AG04450 (cell line): ENCODE results near the gene PIK3CB. TPM values are rescaled to one million over a fixed set of nuclear protein-coding genes. Genes with fewer than 3 reads are reported as not detected.

ENCODE experiments used
- CTCF ChIA-PET: fragments of 300-600, 350-600 bp; formaldehyde crosslinking; extraction: SDS; loops from one replicate; lab custom pipeline; 2022; ENCODE audit warnings: antibody characterized with exemption, inconsistent platforms; lab: Charles Lee
- POLR2A ChIA-PET: fragments of 350-600 bp; formaldehyde crosslinking; extraction: SDS; loops from one replicate; lab custom pipeline; 2021; ENCODE audit warnings: antibody characterized with exemption, inconsistent platforms; lab: Yijun Ruan, JAX
- DNase-seq: peaks from one replicate; pipeline ENCODE4 v3.0.0-alpha.2; 2011; ENCODE audit warnings: low read depth, low spot score
- H3K27ac ChIP-seq: one replicate; pipeline ENCODE4 v1.5.1; 2012; ENCODE audit warnings: low read depth, low read length, control low read depth
- H3K27me3 ChIP-seq: one replicate; pipeline ENCODE4 v1.6.0; 2012; ENCODE audit warnings: low read length; ENCODE audit not compliant: control insufficient read depth, insufficient read depth
- H3K4me3 ChIP-seq: 2 replicates; pipeline ENCODE4 v1.5.1; 2011; ENCODE audit warnings: mild to moderate bottlenecking, low read depth, low read length, control low read depth
- H3K9me3 ChIP-seq: 2 replicates; pipeline ENCODE4 v1.5.1; 2012; ENCODE audit warnings: low read length; ENCODE audit not compliant: control insufficient read depth, insufficient read depth
- CTCF ChIP-seq: IDR thresholded peaks from 2 replicates; pipeline ENCODE4 v1.5.1; 2011; ENCODE audit warnings: low read depth, low read length, control low read depth, inconsistent platforms
- polyA plus RNA-seq: library from polyadenylated mRNA; depleted of rRNA; stranded (reverse); fragments of >200 nt; gene quantifications from 2 replicates; pipeline ENCODE4 v1.2.3, GENCODE V29; 2011

PIK3CB gene
- polyA plus RNA-seq, 1 experiment: 13.8 TPM

- POLR2A ChIA-PET: no interaction called here
These were observed 41.3 kb upstream of the PIK3CB start for GRCh38 chr3:138875754-138876664.

DNA sequence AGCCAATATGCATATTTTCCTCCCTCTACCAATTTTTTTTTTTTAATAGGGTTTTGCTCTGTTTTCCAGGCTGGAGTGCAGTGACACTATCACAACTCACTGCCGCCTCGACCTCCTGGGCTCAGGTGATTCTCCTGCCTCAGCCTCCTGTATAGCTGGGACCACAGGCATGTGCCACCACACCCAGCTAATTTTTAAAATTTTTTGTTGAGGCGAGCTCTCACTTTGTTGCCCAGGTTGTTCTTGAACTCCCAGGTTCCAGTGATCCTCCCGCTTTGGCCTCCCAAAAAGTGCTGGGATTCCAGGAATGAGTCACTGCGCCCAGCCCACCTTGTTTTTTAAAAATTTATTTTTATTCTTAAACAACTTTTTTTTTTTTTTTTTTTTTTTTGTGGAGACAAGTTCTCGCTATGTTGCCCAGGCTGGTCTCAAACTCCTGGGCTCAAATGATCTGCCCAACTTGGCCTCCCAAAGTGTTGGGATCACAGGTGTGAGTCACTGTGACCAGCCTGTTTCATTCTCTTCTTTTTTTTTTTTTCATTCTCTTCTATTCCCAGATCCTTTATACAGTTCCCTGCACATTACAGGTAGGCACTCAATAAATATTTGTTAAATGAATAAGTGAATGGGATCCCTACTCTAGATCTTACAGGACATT is 40.5 kb upstream of the PIK3CB start:
- ChIA-PET CTCF (interaction anchor here (2.6 kb wide), 1 partner anchor 40 kb away, joined by 7 read pairs; no protein-coding TSS in a partner anchor), POLR2A (no interaction called here)
- no peak for DNase-seq
- H3K4me3 ChIP-seq: no peak overlapping the region
- no peak overlapping the region for H3K27ac ChIP-seq
- no peak for TF ChIP-seq CTCF
- H3K27me3 ChIP-seq: no peaks in the 10 kb centered on the region
- no peaks in the 10 kb centered on the region for H3K9me3 ChIP-seq

More at GRCh38 chr3:138875754-138876664, 41.3 kb upstream of the PIK3CB start:
- no peak for TF ChIP-seq CTCF
- H3K4me3 ChIP-seq: no peak overlapping the region
- no peak for DNase-seq
- H3K9me3 ChIP-seq: no peaks in the 10 kb centered on the region
- H3K27me3 ChIP-seq: no peaks in the 10 kb centered on the region
- no peak overlapping the region for H3K27ac ChIP-seq
- CTCF ChIA-PET: interaction anchor here (1.5 to 2.6 kb wide), 2 partner anchors 39 to 47 kb away, joined by 7 to 12 read pairs; no protein-coding TSS in a partner anchor

DNA sequence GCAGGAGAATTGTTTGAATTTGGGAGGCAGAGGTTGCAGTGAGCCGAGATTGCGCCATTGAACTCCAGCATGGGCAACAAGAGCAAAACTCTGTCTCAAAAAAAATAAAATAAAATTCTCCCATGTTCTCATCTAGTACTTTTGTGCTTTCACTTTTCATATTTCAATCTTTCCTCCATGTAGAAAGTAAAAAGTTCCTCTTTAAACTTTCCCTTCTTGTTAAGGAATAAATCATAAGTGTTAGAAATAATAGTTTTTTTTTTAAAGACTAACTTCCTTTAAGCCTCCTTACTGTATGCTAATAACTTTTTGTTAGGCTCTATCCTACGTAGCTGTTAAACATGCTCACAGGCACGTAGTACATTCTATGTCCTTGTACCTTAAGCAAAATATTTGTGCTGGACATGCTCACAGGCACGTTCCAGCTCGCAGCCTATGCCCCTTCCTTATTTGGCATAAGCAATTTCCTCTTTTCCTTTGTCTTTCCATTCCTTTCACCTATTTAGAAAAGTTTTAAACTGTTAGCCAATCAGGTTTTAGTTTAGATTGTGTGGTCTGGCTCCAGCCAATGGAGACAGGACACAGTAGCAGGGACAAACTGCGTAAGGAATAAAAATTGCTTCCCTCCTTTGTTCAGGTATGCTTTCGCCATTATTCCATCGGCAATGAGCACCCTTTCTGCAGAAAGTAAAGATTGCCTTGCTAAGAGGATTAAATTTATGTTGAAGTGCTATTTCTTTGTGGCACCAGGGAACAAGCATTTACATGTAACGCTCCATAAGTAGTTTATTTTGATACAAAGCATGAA is 38.9 kb upstream of the PIK3CB start:
- DNase-seq: no peak
- CTCF ChIA-PET: interaction anchor here (1.9 kb wide), 1 partner anchor 42 kb away, joined by 5 read pairs; no protein-coding TSS in a partner anchor

DNA sequence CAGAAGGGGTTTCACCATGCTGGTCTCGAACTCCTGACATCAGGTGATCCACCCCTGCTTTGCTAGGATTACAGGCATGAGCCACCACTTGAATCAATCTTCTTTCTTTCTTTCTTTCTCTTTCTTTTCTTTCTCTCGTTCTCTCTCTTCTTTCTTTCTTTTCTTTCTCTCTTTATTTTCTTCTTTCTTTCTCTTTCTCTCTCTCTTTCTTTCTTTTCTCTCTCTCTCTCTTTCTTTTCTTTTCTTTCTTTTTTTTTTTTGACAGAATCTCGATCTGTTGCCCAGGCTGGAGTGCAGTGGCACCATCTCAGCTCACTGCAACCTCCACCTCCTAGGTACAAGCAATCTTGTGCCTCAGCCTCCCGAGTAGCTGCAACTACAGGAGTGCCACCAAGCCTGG is 37.9 kb upstream of the PIK3CB start:
- DNase-seq: no peak
- ChIA-PET CTCF (interaction anchor here (1.9 kb wide), 1 partner anchor 43 kb away, joined by 5 read pairs; no protein-coding TSS in a partner anchor), POLR2A (no interaction called here)
- Histone ChIP-seq H3K27me3 (no peaks in the 10 kb centered on the region), H3K27ac (no peak overlapping the region), H3K9me3 (no peaks in the 10 kb centered on the region), H3K4me3 (no peak overlapping the region)
- no peak for TF ChIP-seq CTCF

More for the DNA sequence above, 38.9 kb upstream of the PIK3CB start:
- Histone ChIP-seq H3K27ac (no peak overlapping the region), H3K27me3 (no peaks in the 10 kb centered on the region), H3K9me3 (no peaks in the 10 kb centered on the region), H3K4me3 (no peak overlapping the region)
- TF ChIP-seq CTCF: no peak
- POLR2A ChIA-PET: no interaction called here
